ENCODE measurements around the gene TFR2. TPM values are rescaled to one million over a fixed set of nuclear protein-coding genes. Genes with fewer than 3 reads are reported as not detected.

Gene TFR2
- total RNA-seq, 4 donors from 2014 or later = 0.38 to 1.1 (median 0.84) TPM

- Histone ChIP-seq H3K27me3 (no peaks in the 10 kb centered on the region), H3K36me3 (peaks cover 40 to 70% (median 43%) of the 10 kb centered on the region in 3 donors), H3K4me3 (no peak overlapping the region), H3K4me1 (peaks cover 23 to 74% (median 28%) of the 10 kb centered on the region in 3 donors), H3K9me3 (no peaks in the 10 kb centered on the region), H3K27ac (peak overlapping the region in 3 of 4 donors; percentile 51 to 86 (median 79))
- no peak for TF ChIP-seq CTCF (IDR thresholded peaks at IDR 0.05)
- TF ChIP-seq POLR2A (IDR thresholded peaks at IDR 0.05) = no peak
- intact Hi-C loops (cut with DNase I) = no loop called here
- WGBS, 2 donors = 76 to 78% methylated on average over 23 to 26 of the region's 35 CpGs
- no peak for DNase-seq
Observed at GRCh38 chr7:100678291-100678984, 37.1 kb upstream of the TFR2 start.

- Histone ChIP-seq H3K36me3 (peaks cover 38 to 62% (median 38%) of the 10 kb centered on the region in 3 donors), H3K4me1 (peaks cover 26 to 80% (median 32%) of the 10 kb centered on the region in 3 donors), H3K4me3 (no peak overlapping the region), H3K9me3 (no peaks in the 10 kb centered on the region), H3K27me3 (no peaks in the 10 kb centered on the region), H3K27ac (no peak overlapping the region)
- intact Hi-C loops (cut with DNase I) = no loop called here
- WGBS, 2 donors = 83 to 90% methylated on average over 7 to 10 of the region's 36 CpGs
- TF ChIP-seq CTCF (IDR thresholded peaks at IDR 0.05) = no peak
- no peak for TF ChIP-seq POLR2A (IDR thresholded peaks at IDR 0.05)
- DNase-seq = no peak
Observed at GRCh38 chr7:100677308-100678267, 36.2 kb upstream of the TFR2 start.

GRCh38 chr7:100676501-100677306, 35.4 kb upstream of the TFR2 start:
- WGBS, 2 donors = 69 to 77% methylated on average over 10 to 14 of the region's 23 CpGs
- H3K27me3 ChIP-seq = no peaks in the 10 kb centered on the region
- no peaks in the 10 kb centered on the region for H3K9me3 ChIP-seq
- peaks cover 26 to 73% (median 32%) of the 10 kb centered on the region in 3 donors for H3K4me1 ChIP-seq
- TF ChIP-seq CTCF (IDR thresholded peaks at IDR 0.05) (no peak), POLR2A (IDR thresholded peaks at IDR 0.05) (no peak)
- H3K4me3 ChIP-seq = peak overlapping the region; percentile 70 to 99 (median 98)
- intact Hi-C loops (cut with DNase I) = no loop called here
- H3K36me3 ChIP-seq = peaks cover 29 to 53% (median 37%) of the 10 kb centered on the region in 3 donors
- H3K27ac ChIP-seq = peak overlapping the region; percentile 96 to 100 (median 99)
- no peak for DNase-seq

- DNase-seq = peak; percentile 63
- H3K4me1 ChIP-seq = peaks cover 25 to 63% (median 30%) of the 10 kb centered on the region in 3 donors
- TF ChIP-seq POLR2A (IDR thresholded peaks at IDR 0.05) = peak in 2 of 4 donors; percentile 24 to 70
- TF ChIP-seq CTCF (IDR thresholded peaks at IDR 0.05) = peak in 1 of 6 experiments; percentile 4
- peak overlapping the region; percentile 70 to 99 (median 98) for H3K4me3 ChIP-seq
- 0 to 1% methylated on average over 8 to 19 of the region's 59 CpGs for WGBS, 2 donors
- no peaks in the 10 kb centered on the region for H3K27me3 ChIP-seq
- peaks cover 24 to 44% (median 33%) of the 10 kb centered on the region in 3 donors for H3K36me3 ChIP-seq
- H3K9me3 ChIP-seq = no peaks in the 10 kb centered on the region
- intact Hi-C loops (cut with DNase I) = no loop called here
- peak overlapping the region; percentile 96 to 100 (median 99) for H3K27ac ChIP-seq
Observed at GRCh38 chr7:100675581-100676350, 34.4 kb upstream of the TFR2 start.

Data from esophagus squamous epithelium (tissue), 5 donors.